Measurements from ENCODE around the gene RAB3A.
A peak's percentile ranks its signal among the peaks of the same experiment; 100 is the strongest.

Gene RAB3A

DNA sequence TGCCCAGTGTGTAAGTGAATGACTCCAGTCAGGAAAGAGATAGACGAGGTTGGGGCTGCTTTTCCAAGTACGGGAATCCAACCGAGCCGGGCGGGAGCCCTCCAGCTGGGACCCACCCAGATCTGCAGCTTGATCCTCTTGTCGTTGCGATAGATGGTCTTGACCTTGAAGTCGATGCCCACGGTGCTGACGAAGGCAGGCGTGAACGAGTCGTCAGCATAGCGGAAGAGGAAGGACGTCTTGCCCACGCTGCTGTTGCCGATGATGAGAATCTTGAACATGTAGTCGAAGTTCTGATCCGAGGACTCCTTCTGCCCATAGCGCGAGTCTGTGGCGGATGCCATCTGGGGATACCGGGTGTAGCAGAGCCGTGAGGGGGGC lies 1.5 kb downstream of the RAB3A start:
- DNase-seq (ENCODE audit: extremely low read depth in 1 of 2, low read depth in 1 of 2), result no peak

DNA sequence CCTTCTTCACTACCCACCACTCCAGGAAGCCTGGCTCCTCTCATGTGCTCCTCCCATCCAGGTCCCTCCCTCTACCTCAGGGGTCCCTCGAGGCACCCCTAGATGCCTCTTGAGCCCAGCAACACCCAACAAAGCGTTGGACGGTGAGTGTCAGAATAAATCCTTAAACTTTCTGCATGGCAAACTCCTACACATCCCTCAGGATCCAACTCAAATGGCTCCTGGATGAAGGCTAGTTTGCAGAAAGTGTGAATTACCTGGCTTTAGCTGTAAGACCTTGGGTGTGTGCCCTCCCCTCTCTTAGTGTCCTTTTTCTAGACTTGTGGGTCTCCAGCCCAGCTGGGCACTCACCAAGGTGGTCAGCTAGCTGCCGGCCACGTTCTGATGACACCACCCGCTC lies 5.5 kb downstream of the RAB3A start:
- DNase-seq (ENCODE audit: extremely low read depth in 1 of 2, low read depth in 1 of 2), result no peak

DNA sequence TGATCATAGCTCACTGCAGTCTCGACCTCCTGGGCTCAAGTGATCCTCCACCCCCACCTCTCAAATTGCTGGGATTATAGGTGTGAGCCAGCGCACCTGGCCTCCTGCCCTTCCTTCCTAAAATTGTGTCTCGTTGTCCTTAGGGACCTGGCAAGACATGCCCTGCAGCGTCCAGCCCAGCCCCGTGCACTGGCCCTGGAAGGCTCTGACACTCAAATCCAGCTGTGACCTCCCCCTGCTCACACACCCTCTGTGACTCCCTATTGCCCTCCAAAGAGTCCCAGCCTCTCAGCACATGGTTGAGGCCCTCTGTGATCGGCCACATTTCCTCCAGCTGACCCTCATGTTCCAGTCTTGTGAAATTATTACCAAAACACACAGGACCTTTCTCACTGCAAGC lies 5.9 kb downstream of the RAB3A start:
- DNase-seq (ENCODE audit: extremely low read depth in 1 of 2, low read depth in 1 of 2), result no peak

DNA sequence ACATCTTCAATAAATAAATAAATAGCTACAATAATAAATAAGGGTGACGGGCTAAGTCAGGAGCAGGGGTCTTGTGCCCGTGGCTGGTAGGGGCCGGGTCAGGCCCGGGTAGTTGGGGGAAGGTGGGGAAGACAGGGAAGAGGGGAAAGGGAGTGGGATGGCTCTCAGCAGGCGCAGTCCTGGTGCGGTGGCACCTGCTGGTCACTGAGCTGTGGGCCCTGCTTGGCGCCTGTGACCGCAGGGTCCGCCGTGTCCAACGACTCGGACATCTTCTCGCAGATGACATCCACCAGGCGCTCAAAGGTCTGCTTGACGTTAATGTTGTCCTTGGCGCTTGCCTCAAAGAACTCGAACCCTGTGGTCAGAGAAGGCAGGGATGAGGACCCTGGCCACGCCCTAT lies 6.5 kb downstream of the RAB3A start:
- DNase-seq (ENCODE audit: extremely low read depth in 1 of 2, low read depth in 1 of 2), result no peak

DNA sequence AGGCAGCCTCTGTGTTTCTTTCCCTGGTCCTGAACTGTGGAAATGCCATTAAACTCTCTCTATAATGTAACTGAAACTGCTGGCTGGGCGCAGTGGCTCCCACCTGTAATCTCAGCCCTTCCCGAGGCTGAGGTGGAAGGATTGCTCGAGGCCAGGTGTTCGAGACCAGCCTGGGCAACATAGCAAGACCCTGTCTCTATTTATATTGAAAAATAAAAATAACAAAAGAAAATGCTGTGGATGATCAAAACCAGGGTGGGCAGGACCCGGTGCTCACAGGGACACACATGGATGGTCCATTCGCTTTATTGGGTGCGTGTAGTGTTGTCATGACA lies 7.4 kb downstream of the RAB3A start:
- no peak for DNase-seq (ENCODE audit: extremely low read depth in 1 of 2, low read depth in 1 of 2)

DNA sequence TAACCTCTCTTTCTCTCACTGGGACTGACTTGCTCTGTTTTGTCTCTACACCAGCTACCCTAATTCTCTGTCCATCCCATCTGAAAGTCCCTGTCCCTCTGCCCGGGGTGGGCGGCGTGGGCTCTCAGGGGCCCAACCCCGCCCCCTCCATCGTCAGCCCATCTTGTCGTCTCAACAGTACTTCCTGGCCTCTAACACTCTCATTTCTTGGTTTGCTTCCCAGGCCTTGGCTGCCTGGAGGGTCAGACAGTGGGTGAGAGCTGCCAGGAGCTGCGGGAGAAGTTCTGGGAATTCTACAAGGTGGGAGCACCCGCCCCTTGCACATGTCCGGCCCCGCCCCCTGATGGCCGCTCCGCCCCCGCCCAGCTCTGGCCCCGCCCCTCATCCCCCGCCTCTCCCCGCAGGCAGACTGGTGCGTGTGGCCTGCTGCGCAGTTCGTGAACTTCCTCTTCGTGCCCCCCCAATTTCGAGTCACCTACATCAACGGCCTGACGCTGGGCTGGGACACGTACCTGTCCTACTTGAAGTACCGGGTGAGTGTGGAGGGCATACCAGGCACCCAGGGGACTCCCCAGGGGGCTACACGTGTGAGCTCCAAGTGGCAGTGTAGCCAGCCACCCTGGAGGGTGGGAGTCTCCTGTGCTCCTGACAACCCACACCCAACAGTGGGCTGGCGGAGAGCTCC lies 9.1 kb downstream of the RAB3A start:
- no peak for DNase-seq (ENCODE audit: extremely low read depth in 1 of 2, low read depth in 1 of 2)

DNA sequence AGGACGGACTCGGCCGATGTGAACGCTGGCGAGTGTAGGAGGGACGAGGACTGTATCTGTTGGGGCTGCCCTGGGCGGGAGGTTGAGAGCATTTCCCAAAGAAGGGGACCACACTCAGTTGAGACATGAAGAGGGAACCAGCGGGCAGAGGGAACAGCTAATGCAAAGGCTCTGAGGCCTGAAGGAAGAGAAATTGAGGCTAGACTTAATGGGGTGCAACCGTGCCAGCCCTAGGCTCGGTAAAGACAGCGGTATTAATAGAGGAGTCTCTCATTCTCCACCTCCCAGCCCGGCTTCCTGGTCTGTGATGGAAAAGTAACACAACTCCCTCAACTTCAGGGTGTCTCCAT lies 9.7 kb downstream of the RAB3A start:
- no peak for DNase-seq (ENCODE audit: extremely low read depth in 1 of 2, low read depth in 1 of 2)

DNA sequence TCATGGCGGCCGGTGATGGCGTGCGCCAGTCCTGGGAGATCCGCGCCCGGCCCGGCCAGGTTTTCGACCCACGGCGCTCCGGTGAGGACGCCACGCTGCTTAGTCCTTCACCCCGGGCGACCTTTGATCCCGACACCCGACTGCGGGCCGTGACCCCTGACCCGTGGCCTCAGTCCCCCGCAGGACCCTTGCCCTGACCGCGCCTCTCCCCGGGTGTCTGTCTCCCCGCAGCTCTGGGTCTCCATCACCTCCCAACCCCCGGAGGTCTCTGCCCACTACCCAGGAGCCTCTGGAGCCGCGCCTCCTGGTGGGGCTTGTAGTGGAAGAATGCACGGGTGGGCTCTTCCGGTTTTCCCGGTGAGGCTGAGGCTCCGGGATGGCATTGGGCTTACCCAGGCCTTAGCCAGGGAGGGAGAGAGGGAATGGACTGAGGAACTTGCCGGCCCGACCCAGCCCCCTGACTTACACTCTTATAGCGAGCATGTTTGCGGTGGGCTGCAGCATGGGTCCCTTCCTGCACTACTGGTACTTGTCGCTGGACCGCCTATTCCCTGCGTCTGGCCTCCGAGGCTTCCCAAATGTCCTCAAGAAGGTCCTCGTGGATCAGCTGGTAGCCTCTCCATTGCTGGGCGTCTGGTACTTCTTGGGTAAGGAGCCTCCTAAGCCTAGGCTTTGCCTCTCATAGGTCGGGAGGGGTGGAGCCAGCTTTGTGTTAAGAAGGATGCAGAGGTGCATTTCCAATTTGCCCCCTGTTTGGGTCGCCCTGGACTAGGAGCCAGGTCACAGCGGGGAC lies 10.3 kb downstream of the RAB3A start:
- no peak for DNase-seq (ENCODE audit: extremely low read depth in 1 of 2, low read depth in 1 of 2)

DNA sequence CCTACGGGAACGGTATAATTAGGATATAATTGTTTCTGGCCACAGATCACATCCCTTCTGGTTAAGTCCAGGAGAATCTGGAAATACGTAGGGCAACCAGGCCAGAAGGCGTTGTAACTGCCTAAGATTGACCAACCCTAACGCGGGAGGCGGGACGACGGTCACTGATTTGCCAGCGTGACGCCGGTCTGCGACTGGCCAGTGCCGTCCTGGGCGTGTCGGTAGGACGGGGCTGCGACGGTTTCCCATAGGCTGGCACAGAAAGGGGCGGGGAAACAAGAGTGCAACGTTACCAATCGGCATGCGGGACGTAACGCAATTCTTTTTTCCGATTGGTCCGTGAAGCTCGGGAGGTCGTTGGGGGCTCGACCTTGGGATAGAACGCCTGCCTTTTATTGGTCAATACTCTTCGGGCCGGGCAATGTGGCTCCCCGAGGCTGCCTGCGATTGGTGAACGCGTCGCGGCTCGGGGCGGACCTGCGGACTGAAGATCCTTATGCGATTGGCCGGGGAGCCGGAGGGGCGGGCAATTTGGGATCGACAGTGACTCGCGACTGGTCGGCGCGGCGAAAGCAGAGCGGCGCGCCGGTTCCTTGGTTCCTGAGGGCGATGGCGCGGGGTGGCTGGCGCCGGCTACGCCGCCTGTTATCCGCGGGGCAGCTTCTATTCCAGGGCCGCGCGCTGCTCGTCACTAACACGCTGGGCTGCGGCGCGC lies 11.0 kb downstream of the RAB3A start, which contains the start of gene MPV17L2:
TSS of gene MPV17L2 (plus strand) at position 546 of the 715 bp plus-strand sequence. CDS start at position 610, 64 bp downstream.
- peak; percentile 97 to 99 for DNase-seq (ENCODE audit: extremely low read depth in 1 of 2, low read depth in 1 of 2)

DNA sequence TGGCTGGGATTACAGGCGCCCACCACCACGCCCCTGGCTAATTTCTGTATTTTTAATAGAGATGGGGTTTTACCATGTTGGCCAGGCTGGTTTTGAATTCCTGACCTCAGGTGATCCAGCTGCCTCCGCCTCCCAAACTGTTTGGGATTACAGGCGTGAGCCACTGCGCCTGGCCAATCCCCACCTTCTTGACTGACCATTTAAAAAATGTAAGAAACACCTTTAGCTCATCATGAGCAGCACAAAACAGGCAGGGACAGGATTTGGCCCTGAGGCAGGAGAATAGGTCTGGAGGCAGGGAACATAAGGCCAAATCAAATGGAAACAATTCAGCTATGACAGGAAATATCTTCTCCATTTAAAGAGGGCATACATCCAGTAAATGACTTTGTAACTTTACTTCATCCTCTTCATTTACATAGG lies 12.2 kb downstream of the RAB3A start:
- DNase-seq (ENCODE audit: extremely low read depth in 1 of 2, low read depth in 1 of 2), result no peak

DNA sequence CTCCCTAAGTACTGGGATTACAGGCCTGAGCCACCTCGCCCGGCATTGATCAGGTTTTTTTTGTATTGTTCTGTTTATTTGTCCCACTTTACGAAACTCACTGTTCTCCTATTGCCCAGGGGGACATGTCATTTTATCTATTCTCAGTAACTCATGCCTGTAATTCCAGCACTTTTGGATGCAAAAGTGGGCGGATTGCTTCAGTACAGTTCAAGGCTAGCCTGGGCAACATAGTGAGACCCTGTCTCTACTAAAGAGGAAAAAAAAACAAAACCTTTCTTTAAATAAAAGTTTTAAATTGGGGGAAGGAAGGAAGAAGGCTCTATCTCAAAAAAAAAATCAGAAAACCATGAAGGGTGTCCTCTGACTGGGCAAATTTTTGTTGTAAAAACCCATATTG lies 13.6 kb downstream of the RAB3A start:
- no peak for DNase-seq (ENCODE audit: extremely low read depth in 1 of 2, low read depth in 1 of 2)

DNA sequence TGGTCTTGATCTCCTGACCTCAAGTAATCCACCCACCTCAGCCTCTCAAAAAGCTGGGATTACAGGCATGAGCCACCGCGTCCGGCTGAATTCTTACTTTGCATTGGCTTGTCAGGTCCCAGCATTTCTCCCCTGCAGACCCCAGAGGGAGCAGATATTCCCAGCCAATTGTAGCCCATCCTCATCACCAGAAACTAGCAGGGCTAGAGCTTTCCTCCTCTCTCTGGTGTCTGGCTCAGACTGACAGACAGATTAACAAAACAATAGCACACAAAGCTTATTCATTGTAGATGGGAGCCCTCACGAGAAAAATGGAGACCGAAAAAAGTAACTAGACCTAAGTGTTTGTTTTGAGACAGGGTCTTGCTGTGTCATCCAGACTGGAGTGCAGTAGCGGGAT lies 18.3 kb downstream of the RAB3A start:
- DNase-seq (ENCODE audit: extremely low read depth in 1 of 2, low read depth in 1 of 2), result no peak

DNA sequence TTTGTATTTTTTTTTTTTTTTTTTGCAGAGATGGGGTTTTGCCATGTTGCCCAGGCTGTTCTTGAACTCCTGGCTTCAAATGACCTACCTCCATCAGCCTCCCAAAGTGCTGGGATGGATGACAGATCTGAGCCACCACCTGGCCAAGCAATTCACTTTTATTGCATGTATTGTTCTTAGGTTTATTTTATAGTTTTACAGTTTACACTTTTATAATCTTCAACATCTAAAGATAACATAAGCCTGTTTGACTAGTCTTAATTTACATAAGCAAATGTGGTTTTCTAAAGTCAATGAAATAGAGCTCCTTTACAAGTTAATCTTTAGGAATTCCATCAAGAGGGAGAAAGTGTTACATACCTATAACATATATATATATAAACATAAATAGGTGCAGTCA lies 20.3 kb downstream of the RAB3A start:
- no peak for DNase-seq (ENCODE audit: extremely low read depth in 1 of 2, low read depth in 1 of 2)

DNA sequence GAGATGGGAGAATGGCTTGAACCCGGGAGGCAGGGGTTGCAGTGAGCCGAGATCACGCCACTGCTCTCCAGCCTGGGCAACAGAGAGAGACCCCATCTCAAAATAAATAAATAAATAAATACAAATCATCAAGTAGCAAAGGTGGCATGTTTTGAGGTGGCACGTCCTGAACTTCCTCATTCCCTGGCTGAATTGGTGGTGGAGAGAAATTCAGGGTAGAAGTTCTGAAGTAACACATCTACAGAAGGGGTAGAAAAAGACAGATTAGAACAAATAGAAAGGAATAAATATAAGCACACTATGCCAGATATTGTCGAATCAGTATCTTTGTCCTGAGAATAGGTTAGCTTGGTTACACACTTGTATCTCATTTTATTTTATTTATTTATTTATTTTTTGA lies 23.9 kb downstream of the RAB3A start:
- no peak for DNase-seq (ENCODE audit: extremely low read depth in 1 of 2, low read depth in 1 of 2)

DNA sequence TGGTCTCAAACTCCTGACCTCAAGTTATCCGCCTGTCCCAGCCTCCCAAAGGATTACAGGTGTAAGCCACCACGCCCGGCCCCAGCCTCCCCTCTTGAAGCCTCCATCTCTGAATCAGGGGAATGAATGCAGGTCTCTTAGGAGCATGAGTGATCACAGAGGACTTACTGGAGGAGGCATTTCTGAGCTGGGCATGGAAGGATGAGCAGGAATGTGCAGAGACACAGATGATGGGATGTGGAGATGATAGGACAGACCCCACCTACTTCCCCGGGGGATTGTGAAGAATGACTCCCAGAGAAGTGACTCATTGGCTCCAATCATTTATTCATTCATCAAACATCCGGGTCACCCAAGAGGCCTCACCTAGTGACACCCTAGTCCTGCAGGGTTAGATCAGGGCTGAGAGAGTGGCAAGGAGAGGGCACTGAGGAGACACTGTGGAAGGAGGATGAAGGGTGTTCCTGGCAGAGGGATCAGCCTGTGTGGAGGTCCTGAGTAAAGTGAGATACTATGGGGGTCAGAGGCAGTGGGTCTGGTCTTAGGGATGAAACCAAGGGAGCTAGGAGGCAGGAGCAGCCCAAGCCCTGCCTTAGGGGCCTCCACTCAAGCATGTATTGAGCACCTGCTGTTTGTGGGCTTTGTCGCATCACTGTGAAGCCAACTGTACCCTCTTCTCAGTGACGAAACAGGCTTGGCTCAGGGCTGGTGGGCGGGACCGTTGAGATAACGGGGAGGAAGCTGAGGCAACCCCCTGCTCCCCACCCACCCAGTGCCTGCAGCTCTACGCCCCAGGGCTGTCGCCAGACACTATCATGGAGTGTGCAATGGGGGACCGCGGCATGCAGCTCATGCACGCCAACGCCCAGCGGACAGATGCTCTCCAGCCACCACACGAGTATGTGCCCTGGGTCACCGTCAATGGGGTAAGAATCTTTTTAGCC lies 27.2 kb downstream of the RAB3A start:
- DNase-seq (ENCODE audit: extremely low read depth in 1 of 2, low read depth in 1 of 2), result no peak

DNA sequence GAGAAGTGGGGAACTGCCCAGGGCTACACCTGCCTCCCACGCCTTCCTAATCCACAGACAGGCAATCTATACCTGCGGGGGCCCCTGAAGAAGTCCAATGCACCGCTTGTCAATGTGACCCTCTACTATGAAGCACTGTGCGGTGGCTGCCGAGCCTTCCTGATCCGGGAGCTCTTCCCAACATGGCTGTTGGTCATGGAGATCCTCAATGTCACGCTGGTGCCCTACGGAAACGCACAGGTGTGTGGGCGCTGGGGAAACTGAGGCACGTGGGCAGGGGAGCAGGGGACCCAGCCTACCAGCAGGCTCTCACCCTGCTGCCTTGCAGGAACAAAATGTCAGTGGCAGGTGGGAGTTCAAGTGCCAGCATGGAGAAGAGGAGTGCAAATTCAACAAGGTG lies 28.9 kb downstream of the RAB3A start:
- no peak for DNase-seq (ENCODE audit: extremely low read depth in 1 of 2, low read depth in 1 of 2)

DNA sequence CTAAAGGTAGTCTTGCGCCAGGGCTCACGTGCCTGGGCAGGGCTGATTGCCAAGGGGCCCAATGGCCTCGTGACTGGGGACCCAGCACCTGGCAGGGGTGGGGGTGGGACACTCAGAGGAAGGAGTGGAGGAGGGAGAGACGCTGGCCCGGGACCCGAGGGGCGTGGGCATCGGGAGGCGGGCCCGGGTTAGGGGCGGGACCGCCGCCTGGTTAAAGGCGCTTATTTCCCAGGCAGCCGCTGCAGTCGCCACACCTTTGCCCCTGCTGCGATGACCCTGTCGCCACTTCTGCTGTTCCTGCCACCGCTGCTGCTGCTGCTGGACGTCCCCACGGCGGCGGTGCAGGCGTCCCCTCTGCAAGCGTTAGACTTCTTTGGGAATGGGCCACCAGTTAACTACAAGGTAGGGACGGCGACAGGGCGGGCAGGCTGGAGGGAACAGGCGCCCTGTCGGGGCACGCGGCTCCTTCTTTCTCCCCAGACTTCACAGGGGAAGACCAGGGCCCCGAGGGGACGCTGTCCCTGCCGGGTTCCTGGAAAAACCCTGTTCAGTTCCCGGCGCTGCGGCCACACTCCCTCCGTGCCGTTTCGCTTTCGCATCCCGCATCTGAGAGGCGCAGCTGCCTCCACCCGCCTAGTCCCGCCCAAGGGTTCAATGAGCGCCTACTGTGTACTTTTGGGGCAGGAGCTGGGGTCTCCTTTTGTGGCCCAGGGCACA lies 30.1 kb downstream of the RAB3A start, which contains the start of gene IFI30:
TSS of gene IFI30 (plus strand) at position 242 of the 717 bp plus-strand sequence. CDS start at position 271, 29 bp downstream.
- peak in 1 of 2 donors; percentile 50 for DNase-seq (ENCODE audit: extremely low read depth in 1 of 2, low read depth in 1 of 2)

DNA sequence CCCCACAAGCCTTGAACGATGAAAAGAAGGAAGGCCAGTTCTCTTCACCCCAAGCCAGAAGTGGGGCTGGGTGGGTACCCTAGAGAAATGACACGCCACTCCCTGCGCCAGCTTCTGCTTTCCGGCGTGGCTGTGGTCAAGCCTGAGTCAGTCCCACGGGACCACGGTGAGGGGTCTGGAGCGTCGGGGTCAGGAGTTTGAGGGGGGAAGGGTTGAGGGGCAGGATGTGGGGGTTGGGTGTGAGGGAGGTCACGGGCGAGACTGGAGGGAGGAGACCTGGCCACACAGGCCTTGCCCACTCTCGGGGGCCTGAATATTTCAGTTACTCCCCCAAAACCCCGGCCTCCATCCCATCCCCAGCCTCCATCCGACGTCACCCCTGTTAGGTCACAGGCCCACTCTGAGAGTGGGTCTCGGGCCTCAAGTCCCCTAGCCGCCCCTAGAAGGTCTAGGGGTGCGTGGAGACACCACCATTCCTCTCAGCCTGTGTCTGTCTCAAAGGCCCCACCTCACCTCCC lies 30.7 kb downstream of the RAB3A start:
- DNase-seq (ENCODE audit: extremely low read depth in 1 of 2, low read depth in 1 of 2), result no peak

DNA sequence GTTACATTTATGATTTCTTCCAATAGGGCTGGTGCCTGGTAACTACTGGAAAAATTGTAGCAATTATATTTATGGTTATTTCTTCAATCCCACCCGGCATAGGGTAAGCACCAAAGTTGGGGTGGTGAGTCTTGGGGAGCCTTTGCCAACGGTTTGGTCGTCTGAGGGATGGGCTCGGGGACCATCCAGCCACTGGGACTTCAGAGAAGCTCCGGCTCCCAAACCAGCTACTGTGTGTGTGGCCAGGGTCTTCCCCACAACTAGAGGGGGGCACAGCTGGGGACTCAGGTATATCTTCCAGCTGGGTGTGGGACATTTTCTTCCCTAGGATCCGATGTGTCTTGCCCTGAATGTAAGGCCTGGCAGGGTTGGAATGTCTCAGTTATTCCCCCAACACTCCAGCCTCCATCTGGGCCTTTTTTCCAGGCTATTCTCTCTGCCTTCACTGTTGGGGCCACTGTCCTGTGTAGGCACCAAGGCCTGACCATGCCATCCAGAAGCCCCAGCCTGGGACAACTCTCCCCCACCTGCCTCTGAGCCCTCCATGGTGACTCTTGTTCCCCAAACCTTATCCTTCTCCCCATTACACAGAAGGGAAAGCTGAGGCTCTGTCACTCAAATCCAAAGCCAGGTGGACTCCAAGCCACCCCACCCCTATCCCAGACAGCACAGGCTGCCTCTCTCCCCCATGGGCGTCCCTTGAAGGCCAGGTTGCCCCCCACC lies 31.4 kb downstream of the RAB3A start:
- DNase-seq (ENCODE audit: extremely low read depth in 1 of 2, low read depth in 1 of 2), result no peak

All from stimulated activated CD8-positive, alpha-beta memory T cell treated with anti-CD3 and anti-CD28 coated beads, Interleukin-7, amount 100 ng/mL, for 48 hours (primary cell).